HEK293 (cell line): Measurements from ENCODE around the gene OR13C2.

Experiments
- OVOL3 ChIP-seq: fragments of 450-650 bp; formaldehyde crosslinking; IDR thresholded peaks from 2 replicates; pipeline ENCODE4 v1.5.1; 2016; ENCODE audit warnings: missing biosample characterization, missing genetic modification characterization
- ZFP3 ChIP-seq: fragments of 450-650 bp; formaldehyde crosslinking; IDR thresholded peaks from 2 replicates; pipeline ENCODE4 v1.5.1; 2016; ENCODE audit warnings: low read depth, missing biosample characterization, missing genetic modification characterization
- ZNF747 ChIP-seq: fragments of 450-650 bp; formaldehyde crosslinking; IDR thresholded peaks from 2 replicates; pipeline ENCODE4 v1.5.1; 2016; ENCODE audit warnings: missing biosample characterization, missing genetic modification characterization

Gene OR13C2

DNA sequence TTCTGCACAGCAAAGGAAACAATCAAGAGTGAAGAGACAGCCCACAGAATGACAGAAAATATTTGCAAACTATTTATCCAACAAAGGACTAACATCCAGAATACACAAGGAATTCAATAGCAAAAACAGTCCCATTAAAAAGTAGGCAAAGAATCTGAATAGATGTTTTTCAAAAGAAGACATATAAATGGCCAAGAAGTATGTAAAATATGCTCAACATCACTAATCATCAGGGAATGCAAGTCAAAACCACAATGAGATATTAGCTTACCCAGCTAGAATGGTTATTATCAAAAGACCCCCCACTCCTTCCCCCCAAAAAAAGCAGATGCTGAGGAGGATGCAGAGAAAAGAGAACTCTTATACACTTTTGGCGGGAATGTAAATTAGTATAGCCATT lies 49.9 kb downstream of the OR13C2 start (continued):
- TF ChIP-seq ZFP3 (tag by site-specific recombination) (no peak), OVOL3 (tag by site-specific recombination) (no peak), ZNF747 (tag by site-specific recombination) (no peak)
- TF ChIP-seq, all 188 proteins: peak for 0
